Muscle layer of colon (tissue), 2 donors: ENCODE results near the gene COL26A1.

Source experiments
- H3K27ac ChIP-seq: one replicate; pipeline ENCODE4 v1.7.0; 2013; ENCODE audit warnings: low read depth, mild to moderate bottlenecking, low read length, moderate library complexity
- H3K27me3 ChIP-seq, 2 donors: one replicate each; pipeline ENCODE4 v1.7.0; 2013; ENCODE audit warnings: low read length in 2 of 2, mild to moderate bottlenecking in 2 of 2; ENCODE audit not compliant: insufficient read depth in 2 of 2, control insufficient read depth in 1 of 2
- H3K36me3 ChIP-seq: one replicate; pipeline ENCODE4 v1.7.0; 2013; ENCODE audit warnings: mild to moderate bottlenecking, low read length; ENCODE audit not compliant: insufficient read depth
- H3K4me1 ChIP-seq: one replicate; pipeline ENCODE4 v1.7.0; 2013; ENCODE audit warnings: mild to moderate bottlenecking, low read length; ENCODE audit not compliant: insufficient read depth
- H3K4me3 ChIP-seq, 2 donors: one replicate each; pipeline ENCODE4 v1.7.0; 2013; ENCODE audit warnings: low read length in 2 of 2, low read depth in 1 of 2, mild to moderate bottlenecking in 1 of 2, moderate library complexity in 1 of 2
- H3K9ac ChIP-seq: one replicate; pipeline ENCODE4 v1.7.0; 2013; ENCODE audit warnings: low read length
- H3K9me3 ChIP-seq: one replicate; pipeline ENCODE4 v1.7.0; 2013; ENCODE audit warnings: mild to moderate bottlenecking, low read length
- donor health status: abdominal sarcoma.
- donor health status: Adenocarcinoma of cecum.

Gene COL26A1

DNA sequence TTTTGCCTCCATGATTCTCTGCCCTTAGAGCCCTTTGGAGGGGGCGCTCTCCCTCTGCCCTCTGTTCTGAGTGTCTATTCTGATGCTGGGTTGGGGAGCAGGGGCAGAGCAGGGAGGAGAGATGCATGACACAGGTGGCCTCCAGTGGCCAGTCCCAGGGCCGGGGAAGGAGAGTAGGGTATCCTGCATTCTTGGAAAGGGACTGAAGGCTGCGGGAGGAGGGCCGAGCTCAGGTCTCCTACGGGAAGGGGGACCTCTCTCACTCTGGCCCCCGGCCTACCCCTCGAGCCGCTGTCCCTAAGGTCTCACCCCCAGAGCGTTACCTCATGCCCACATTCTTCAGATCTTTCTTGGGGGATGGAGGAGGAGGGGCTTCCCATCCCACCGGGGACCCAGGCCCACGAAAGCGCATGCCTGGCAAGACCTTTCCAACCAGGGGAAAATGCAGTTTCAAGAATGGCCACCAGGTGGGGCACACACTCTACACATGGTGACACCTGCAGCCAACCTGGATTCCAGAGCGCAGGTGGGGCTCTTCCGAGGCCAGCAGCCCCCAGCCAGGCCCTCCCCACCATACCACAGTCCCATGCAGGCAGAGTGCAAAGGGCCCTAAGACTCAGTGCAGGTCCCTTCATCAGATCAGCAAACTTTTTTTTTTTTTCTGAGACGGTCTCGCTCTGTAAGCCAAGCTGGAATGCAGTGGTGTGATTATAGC, 180.0 kb downstream of the COL26A1 start:
- Histone ChIP-seq H3K27me3 (no peaks in the 10 kb centered on the region), H3K4me1 (no peaks in the 10 kb centered on the region), H3K9me3 (no peaks in the 10 kb centered on the region), H3K4me3 (no peak overlapping the region), H3K9ac (no peak overlapping the region), H3K36me3 (no peaks in the 10 kb centered on the region), H3K27ac (no peak overlapping the region)

DNA sequence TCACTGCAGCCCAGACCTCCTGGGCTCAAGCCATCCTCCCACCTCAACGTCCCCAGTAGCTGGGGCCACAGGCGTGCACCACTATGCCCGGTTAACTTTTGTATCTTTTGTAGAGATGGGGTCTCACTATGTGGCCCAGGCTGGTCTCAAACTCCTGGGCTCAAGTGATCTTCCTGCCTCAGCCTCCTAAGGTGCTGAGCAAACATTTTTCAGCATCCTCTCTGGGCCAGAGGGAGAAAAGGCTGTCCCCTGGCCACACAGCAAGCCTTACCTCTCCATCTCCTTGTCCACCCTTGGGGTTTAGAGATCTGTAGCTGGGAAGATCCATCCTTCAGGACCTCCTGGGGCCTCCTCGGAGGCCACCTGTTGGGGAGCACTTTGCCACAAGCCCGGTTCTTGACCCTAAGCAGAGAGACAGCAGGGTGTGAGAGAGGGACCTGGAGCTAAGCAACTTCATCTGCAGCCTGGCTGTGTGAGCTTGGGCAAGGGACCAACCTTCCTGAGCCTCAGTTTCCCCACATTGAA, 180.6 kb downstream of the COL26A1 start:
- Histone ChIP-seq H3K27me3 (no peaks in the 10 kb centered on the region), H3K4me3 (no peak overlapping the region), H3K9me3 (no peaks in the 10 kb centered on the region), H3K4me1 (no peaks in the 10 kb centered on the region), H3K36me3 (no peaks in the 10 kb centered on the region), H3K27ac (no peak overlapping the region), H3K9ac (no peak overlapping the region)

DNA sequence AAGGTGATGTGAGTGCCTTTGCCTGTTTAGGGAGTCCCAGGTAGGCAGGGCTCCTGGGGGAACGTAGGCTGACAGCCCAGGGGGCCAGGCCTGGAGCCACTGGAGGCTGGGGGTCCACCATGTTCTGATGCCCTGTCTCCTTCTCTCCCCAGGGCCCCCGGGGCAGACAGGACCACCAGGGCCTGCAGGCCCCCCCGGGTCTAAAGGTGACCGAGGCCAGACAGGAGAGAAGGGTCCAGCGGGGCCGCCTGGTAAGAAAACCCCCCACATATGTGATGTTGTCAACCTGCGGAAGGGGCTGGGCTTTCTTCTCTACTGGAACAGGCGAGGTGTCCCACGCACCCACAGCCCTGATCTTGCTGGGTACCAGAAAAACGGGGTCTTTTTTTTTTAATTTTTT, 181.2 kb downstream of the COL26A1 start:
- no peaks in the 10 kb centered on the region for H3K36me3 ChIP-seq
- H3K4me1 ChIP-seq: no peaks in the 10 kb centered on the region
- no peaks in the 10 kb centered on the region for H3K9me3 ChIP-seq
- H3K9ac ChIP-seq: no peak overlapping the region
- no peak overlapping the region for H3K4me3 ChIP-seq
- H3K27ac ChIP-seq: no peak overlapping the region
- no peaks in the 10 kb centered on the region for H3K27me3 ChIP-seq

DNA sequence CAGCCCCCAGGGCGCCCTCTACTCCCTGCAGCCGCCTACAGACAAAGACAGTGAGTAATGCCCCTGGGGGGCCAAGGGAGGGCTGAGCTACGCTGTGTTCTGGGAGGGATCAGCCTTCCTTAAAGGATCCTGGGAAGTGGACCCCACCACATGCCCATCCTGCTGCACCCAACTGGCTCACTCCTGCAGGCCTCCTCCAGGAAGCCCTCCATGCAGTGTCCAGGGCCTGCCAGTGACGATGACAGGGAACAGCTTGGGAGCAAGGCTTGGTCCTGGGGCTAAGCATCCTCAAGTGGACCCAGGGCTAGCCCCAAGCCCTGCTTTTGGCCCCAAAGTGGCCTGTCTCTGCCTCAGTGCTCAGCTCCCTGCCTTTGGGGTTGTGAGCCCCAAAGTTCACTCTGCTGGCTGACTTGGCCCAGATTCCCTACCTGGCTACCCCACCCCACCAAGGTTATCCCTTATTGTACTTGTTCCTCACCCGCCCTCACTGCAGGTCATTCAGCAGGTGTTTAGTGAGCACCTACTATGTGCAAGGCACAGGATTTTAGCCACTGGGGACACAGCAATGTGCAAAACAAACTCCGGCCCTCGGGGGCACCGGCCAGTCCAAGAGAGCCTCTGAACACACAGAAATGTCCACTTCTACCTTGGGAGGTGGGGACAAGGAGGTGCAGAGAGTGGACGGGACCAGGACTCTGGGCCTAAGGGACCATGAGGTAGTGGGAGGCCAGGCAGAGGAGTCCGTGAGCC, 182.9 kb downstream of the COL26A1 start:
- Histone ChIP-seq H3K9ac (no peak overlapping the region), H3K27ac (no peak overlapping the region)

DNA sequence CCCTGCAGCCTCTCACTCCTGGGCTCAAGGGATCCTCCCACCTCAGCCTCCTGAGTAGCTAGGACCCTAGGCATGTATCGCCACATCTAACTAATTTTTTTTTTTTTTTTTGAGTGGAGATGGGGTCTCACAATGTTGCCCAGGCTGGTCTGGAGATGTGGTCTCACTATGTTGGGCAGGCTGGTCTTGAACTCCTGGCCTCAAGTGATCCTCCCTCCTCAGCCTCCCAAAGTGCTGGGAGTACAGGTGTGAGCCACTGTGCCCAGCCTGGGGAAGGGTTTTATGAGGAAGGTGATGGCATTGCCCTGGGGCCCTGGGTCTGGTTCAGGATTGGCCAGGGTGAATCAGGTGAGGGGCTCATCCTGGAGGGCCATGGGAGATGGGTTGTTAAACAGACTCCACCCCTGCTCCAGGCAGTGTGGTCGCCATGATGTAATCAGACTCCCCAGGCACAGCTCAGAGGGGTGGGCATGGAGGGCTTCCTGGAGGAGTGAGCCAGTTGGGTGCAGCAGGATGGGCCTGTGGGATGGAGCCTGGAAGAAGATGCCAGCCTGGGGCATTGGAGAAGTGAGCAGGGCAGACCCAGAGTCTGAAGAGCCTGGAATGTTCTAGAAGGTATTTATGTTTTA, 183.7 kb downstream of the COL26A1 start:
- no peak overlapping the region for H3K4me3 ChIP-seq
- no peak overlapping the region for H3K9ac ChIP-seq
- H3K27ac ChIP-seq: no peak overlapping the region
- no peaks in the 10 kb centered on the region for H3K27me3 ChIP-seq
- H3K4me1 ChIP-seq: no peaks in the 10 kb centered on the region
- H3K36me3 ChIP-seq: no peaks in the 10 kb centered on the region
- H3K9me3 ChIP-seq: no peaks in the 10 kb centered on the region

More for the DNA sequence above, 182.9 kb downstream of the COL26A1 start:
- Histone ChIP-seq H3K27me3 (no peaks in the 10 kb centered on the region), H3K4me3 (no peak overlapping the region), H3K36me3 (no peaks in the 10 kb centered on the region), H3K9me3 (no peaks in the 10 kb centered on the region), H3K4me1 (no peaks in the 10 kb centered on the region)

DNA sequence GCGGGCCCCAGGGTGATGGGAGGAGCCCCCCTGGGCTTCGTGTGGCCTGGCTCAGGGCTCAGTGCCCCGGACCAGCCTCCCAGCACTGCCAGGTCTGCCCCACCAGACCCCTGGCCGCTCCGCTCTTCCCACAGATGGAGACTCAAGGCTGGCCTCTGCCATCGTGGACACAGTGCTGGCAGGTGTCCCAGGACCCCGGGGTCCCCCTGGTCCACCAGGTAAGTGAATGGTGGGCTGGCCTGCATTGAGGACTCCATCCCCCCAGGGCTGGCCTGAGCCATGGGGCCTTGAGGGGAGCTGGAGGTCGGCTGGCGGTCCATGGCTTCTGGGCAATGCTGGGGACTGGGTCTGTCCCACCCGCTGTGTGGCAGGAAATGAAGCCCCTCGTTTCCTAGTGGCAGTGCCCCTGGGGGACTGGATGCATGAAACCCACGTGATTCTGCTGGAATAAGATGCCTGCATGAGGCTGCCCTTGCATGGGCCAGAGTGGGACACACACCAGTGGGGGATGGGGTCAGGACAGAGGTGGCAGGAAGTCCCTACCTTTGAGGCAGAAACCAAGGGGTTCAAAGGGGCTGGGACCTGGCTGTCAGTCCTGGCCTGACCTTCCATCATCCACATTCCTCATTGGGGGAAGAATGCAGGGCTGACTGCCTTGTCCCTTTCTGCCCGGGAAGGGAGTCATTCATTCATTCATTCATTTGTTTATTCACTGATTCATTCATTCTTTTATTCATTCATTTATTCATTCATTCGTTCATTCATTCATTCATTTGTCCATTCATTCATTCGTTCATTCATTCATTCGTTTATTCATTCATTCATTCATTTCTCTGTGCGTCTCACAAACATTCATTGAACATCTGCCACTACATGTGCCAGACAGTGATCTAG, 184.6 kb downstream of the COL26A1 start:
- Histone ChIP-seq H3K4me1 (no peaks in the 10 kb centered on the region), H3K4me3 (no peak overlapping the region), H3K9ac (no peak overlapping the region), H3K9me3 (no peaks in the 10 kb centered on the region), H3K27ac (no peak overlapping the region), H3K36me3 (no peaks in the 10 kb centered on the region), H3K27me3 (no peaks in the 10 kb centered on the region)

DNA sequence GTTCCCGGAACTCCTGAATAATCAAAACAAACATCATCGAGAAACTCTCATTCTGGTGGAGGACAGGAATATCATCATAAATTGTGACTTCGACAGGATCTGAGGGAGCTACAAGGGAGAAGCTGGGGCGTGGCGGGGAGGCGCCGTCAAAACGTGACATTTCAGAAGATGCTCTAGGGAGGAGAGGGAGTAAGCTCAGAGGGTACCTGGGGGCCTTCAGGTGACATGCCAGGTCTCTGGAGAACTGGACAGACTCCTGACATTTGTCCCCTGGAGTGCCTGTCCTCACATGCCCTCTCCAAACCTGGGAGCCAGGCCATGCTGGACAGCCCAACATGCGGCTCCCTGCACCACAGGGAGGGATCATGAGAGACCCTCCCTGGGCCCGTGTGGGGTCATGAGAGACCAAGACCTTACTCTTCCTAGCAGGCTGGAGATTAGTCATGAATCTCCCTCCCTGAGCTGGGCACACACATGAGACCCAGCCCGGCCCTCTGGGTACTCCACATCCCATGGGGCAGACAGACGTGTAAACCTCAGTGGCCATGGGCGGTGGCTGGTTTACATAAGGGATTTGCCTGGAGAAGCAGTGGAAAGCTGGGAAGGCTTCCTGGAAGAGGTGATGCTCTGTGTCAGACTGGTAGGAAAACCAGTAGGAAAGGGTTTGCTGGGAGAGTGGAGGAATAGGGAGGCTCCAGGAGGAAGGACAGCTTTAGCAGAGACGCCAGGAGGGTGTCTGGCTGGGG, 185.4 kb downstream of the COL26A1 start:
- no peaks in the 10 kb centered on the region for H3K27me3 ChIP-seq
- no peaks in the 10 kb centered on the region for H3K9me3 ChIP-seq
- H3K27ac ChIP-seq: no peak overlapping the region
- no peaks in the 10 kb centered on the region for H3K4me1 ChIP-seq
- no peak overlapping the region for H3K9ac ChIP-seq
- H3K36me3 ChIP-seq: no peaks in the 10 kb centered on the region
- no peak overlapping the region for H3K4me3 ChIP-seq

DNA sequence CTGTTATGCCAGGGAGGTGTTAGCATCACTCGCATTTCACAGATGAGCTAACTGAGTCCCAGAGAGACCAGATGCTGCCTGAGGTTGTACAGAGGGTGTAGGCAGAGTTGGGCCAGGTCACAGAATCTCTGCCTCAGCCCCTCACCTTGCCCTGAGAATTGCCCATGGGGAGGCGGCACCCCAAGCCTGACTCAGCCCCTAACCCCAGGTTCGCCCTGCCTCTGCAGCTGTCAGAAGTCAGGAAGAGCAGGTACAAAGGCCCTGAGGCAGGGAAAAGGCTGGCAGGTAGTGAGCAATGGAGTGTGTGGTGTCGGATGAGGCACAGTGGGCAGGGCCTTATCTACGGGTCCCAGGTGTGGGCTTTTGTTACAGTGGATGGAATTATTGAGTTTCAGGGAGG, 187.1 kb downstream of the COL26A1 start:
- no peaks in the 10 kb centered on the region for H3K9me3 ChIP-seq
- H3K27me3 ChIP-seq: peaks cover 0 to 5% of the 10 kb centered on the region in 2 donors
- no peaks in the 10 kb centered on the region for H3K36me3 ChIP-seq
- H3K27ac ChIP-seq: no peak overlapping the region
- no peak overlapping the region for H3K9ac ChIP-seq
- H3K4me1 ChIP-seq: no peaks in the 10 kb centered on the region
- H3K4me3 ChIP-seq: no peak overlapping the region

DNA sequence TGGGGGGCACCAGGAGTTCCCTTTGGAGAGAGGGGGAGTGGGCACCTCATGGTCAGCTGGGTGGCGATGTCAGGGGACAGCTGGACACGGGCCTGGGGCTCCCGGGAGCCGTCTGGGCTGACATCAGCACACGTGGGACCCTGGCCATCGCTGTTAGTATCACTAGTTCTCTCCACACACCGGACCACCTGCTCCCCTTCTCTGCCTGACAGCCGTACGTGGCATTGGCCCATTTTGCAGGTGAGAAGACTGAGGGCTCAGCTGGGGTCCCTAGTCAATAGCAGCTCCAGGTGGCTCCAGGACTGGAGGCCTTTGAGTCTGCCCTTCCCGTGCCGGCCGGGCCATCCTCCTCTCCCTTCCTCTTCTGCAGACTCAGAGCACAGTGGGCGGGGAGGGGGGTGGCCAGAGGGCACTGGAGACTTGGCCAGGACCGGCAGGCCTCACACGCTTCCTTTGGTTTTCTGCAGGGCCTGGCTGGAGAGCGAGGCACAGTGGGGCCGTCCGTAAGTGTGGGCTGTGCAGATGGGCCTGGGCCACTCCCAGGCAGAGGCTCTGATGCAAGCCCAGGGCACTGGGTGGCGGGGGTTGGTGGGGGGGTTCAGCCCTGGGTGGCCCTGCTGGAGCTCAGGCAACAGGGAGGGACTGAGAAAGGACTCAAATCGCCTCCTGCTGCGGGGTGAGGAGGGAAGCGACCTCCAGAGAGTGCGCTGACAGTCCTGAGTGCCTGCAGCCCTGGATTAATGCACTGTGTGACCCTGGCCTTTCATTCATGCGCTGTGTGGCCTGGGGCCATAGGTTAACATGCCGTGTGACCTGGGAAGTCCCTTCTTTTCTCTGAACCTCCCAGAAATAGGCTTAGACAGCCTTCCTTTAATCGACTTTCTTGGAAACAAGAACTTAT, 188.2 kb downstream of the COL26A1 start:
- no peak overlapping the region for H3K9ac ChIP-seq
- no peaks in the 10 kb centered on the region for H3K4me1 ChIP-seq
- H3K4me3 ChIP-seq: no peak overlapping the region
- H3K27ac ChIP-seq: no peak overlapping the region
- peaks cover 0 to 5% of the 10 kb centered on the region in 2 donors for H3K27me3 ChIP-seq
- no peaks in the 10 kb centered on the region for H3K9me3 ChIP-seq
- H3K36me3 ChIP-seq: no peaks in the 10 kb centered on the region
